Osteocyte (in vitro differentiated cells): ENCODE results near the gene MYOZ1. TPM values are rescaled to one million over a fixed set of nuclear protein-coding genes. Genes with fewer than 3 reads are reported as not detected.

Experiments
- DNase-seq: peaks from one replicate; pipeline ENCODE4 v3.0.0; 2021; ENCODE audit warnings: mixed read lengths; ENCODE audit not compliant: unreplicated experiment; ENCODE audit errors: extremely low spot score
- H3K27ac Mint-ChIP-seq: one replicate; pipeline ENCODE4 v1.8.0; 2021; ENCODE audit warnings: mild to moderate bottlenecking, mixed read lengths; ENCODE audit not compliant: unreplicated experiment
- H3K27me3 Mint-ChIP-seq: one replicate; pipeline ENCODE4 v1.8.0; 2021; ENCODE audit warnings: mixed read lengths; ENCODE audit not compliant: unreplicated experiment
- H3K36me3 Mint-ChIP-seq: one replicate; pipeline ENCODE4 v1.8.0; 2021; ENCODE audit warnings: mixed read lengths; ENCODE audit not compliant: unreplicated experiment
- H3K4me1 Mint-ChIP-seq: one replicate; pipeline ENCODE4 v1.8.0; 2021; ENCODE audit warnings: mixed read lengths; ENCODE audit not compliant: unreplicated experiment
- H3K4me3 Mint-ChIP-seq: one replicate; pipeline ENCODE4 v1.8.0; 2021; ENCODE audit warnings: mild to moderate bottlenecking, moderate library complexity, mixed read lengths; ENCODE audit not compliant: unreplicated experiment
- H3K9me3 Mint-ChIP-seq: one replicate; pipeline ENCODE4 v1.8.0; 2021; ENCODE audit warnings: mixed read lengths; ENCODE audit not compliant: unreplicated experiment
- total RNA-seq: library from RNA; stranded (reverse); gene quantifications from 2 replicates; pipeline ENCODE4 v1.2.1, GENCODE V29; 2021
- TF ChIP-seq, protein P1 (sequence below): fragments of 200-600 bp; sonication (generic); IDR thresholded peaks from 2 replicates; pipeline ENCODE4 v1.5.0; 2021; ENCODE audit warnings: antibody characterized with exemption, mild to moderate bottlenecking, moderate library complexity

MYOZ1 gene
- total RNA-seq, 1 donor from 2014 or later = 0.59 TPM

DNA sequence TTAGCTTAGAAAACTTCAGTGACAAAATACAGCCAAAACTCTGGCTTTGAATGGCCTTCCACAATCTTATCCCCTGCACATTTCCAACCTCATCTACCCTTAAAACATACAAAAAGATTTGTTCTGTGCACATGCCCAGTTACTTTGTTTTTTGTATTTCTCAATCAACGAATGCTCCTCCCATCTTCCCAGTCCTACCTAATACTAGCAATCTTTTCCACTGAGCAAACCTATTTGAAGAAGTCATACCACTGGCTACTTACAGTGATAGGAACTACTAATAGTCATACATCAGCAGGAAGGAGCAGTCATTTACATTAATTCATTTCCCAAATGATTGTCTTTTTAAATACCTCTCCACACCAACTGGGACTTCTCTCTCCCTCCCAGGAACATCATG, 52.6 kb downstream of the MYOZ1 start:
- Mint-ChIP-seq H3K36me3 (no peaks in the 10 kb centered on the region), H3K27me3 (no peaks in the 10 kb centered on the region), H3K9me3 (peaks cover 7% of the 10 kb centered on the region), H3K27ac (no peak overlapping the region), H3K4me3 (no peak overlapping the region), H3K4me1 (peaks cover 20% of the 10 kb centered on the region)
- no peak for DNase-seq
- TF ChIP-seq, protein P1, sequence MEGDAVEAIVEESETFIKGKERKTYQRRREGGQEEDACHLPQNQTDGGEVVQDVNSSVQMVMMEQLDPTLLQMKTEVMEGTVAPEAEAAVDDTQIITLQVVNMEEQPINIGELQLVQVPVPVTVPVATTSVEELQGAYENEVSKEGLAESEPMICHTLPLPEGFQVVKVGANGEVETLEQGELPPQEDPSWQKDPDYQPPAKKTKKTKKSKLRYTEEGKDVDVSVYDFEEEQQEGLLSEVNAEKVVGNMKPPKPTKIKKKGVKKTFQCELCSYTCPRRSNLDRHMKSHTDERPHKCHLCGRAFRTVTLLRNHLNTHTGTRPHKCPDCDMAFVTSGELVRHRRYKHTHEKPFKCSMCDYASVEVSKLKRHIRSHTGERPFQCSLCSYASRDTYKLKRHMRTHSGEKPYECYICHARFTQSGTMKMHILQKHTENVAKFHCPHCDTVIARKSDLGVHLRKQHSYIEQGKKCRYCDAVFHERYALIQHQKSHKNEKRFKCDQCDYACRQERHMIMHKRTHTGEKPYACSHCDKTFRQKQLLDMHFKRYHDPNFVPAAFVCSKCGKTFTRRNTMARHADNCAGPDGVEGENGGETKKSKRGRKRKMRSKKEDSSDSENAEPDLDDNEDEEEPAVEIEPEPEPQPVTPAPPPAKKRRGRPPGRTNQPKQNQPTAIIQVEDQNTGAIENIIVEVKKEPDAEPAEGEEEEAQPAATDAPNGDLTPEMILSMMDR = no peak

DNA sequence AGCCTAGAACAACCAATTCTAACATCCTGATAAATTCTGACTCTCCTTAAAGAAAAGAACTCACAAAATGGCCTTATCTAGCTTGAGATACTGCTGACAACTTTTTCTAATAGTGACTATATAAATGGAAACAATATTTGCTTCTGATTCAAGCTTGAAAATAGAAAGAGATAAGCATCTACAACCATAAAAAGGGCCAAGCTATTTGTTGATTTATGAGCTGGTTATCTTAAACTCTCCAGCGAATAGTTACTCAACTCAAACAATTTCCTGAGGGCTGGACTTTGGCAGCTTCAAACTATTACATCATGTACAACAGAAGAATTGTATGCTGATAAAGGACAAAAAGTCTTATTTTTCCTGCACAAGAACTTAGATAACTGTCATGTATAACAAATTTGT, 54.7 kb downstream of the MYOZ1 start:
- Mint-ChIP-seq H3K4me3 (no peak overlapping the region), H3K27ac (peak overlapping the region; percentile 1), H3K27me3 (no peaks in the 10 kb centered on the region), H3K4me1 (peaks cover 15% of the 10 kb centered on the region), H3K9me3 (peaks cover 7% of the 10 kb centered on the region), H3K36me3 (no peaks in the 10 kb centered on the region)
- DNase-seq = no peak
- TF ChIP-seq, protein P1 = no peak

DNA sequence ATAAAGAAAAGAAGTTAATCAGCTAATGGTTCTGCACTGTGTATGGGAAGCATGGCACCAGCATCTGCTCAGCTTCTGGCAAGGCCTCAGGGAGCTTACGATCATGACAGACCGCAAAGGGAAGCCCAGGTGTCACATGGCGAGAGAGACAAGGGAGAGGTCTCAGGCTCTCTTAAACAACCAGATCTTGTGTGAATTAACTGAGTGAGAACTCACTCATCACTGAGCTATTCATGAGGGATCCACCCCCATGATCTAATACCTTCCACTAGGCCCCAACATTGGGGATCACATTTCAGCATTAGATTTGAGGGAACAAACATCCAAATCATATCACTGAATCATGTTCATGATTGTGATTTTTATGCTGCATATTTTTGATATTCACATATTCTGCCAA, 55.9 kb downstream of the MYOZ1 start:
- H3K4me3 Mint-ChIP-seq = no peak overlapping the region

DNA sequence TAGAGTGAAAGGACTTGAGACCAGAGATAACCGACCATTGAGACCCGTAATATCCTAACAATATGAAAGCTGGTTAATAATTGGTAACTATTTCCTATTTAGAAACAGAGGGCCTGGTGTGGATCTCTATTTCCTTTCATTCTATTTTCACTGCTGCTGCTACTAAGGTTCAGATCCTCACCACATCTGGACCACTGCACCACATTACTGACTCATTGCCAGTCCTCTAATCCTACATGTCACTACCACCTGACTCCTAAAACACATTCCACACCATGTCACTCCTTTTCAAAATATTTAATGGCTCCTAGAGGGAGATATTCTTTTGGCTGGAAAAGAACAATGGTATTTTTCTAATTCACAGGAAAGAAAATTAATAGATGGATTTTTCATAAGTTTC, 56.5 kb downstream of the MYOZ1 start:
- TF ChIP-seq, protein P1 = no peak
- Mint-ChIP-seq H3K4me3 (no peak overlapping the region), H3K27me3 (no peaks in the 10 kb centered on the region), H3K9me3 (peaks cover 7% of the 10 kb centered on the region), H3K4me1 (peaks cover 9% of the 10 kb centered on the region), H3K36me3 (no peaks in the 10 kb centered on the region), H3K27ac (no peak overlapping the region)
- DNase-seq = no peak

More for the DNA sequence above, 55.9 kb downstream of the MYOZ1 start:
- TF ChIP-seq, protein P1 = no peak
- Mint-ChIP-seq H3K36me3 (no peaks in the 10 kb centered on the region), H3K27ac (no peak overlapping the region), H3K4me1 (peaks cover 9% of the 10 kb centered on the region), H3K27me3 (no peaks in the 10 kb centered on the region), H3K9me3 (peaks cover 7% of the 10 kb centered on the region)
- no peak for DNase-seq

DNA sequence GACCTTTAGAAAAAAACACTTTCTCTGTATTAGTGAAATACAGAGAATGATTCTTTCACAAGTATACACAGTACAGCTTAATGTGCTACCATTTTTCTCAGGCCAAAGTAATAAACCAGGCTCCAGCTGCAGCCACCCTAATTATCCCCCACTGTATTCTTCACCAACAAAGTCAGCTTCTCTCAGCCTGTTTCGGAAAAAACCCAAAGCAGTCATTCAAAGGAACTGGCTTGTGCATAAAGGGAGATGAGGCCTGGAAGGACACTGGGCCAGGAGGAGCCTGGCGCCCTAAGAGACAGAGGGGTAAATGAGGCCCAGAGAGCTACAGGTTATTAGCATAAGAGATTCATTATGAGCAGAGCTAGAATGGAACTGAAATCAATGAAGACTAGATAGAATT, 59.4 kb downstream of the MYOZ1 start:
- no peak for DNase-seq
- no peak overlapping the region for H3K4me3 Mint-ChIP-seq
- H3K27ac Mint-ChIP-seq = no peak overlapping the region
- no peaks in the 10 kb centered on the region for H3K27me3 Mint-ChIP-seq
- H3K36me3 Mint-ChIP-seq = no peaks in the 10 kb centered on the region
- TF ChIP-seq, protein P1 = no peak
- peaks cover 7% of the 10 kb centered on the region for H3K9me3 Mint-ChIP-seq
- H3K4me1 Mint-ChIP-seq = peaks cover 12% of the 10 kb centered on the region

Other genes starting within 250 kb of the MYOZ1 start
- 83.5 and 93.7 TPM in 2 replicates for gene ANXA7, start 227.4 kb downstream of the MYOZ1 start, total RNA-seq
- gene MSS51, start 207.9 kb downstream of the MYOZ1 start, total RNA-seq = 2.6 and 2.8 TPM in 2 replicates
- 65.5 and 65.6 TPM in 2 replicates for gene PPP3CB, start 145.4 kb downstream of the MYOZ1 start, total RNA-seq
- 9.4 and 11.2 TPM in 2 replicates for gene USP54, start 50.1 kb downstream of the MYOZ1 start, total RNA-seq
- gene SYNPO2L, start 14.6 kb upstream of the MYOZ1 start, total RNA-seq = not detected in 2 replicates
- gene AGAP5, start 56.6 kb upstream of the MYOZ1 start, total RNA-seq = 5.9 and 8.1 TPM in 2 replicates
- gene SEC24C, start 102.9 kb upstream of the MYOZ1 start, total RNA-seq = 64.1 and 64.2 TPM in 2 replicates
- 19.9 and 22.3 TPM in 2 replicates for gene CHCHD1, start 140.6 kb upstream of the MYOZ1 start, total RNA-seq
- 164 and 186 TPM in 2 replicates for gene ZSWIM8, start 144.1 kb upstream of the MYOZ1 start, total RNA-seq
- gene NDST2, start 170.1 kb upstream of the MYOZ1 start, total RNA-seq = 32.2 and 39.1 TPM in 2 replicates
- 37.6 and 38.2 TPM in 2 replicates for gene CAMK2G, start 233.1 kb upstream of the MYOZ1 start, total RNA-seq